ENCODE data around the gene LRRK1.

Gene LRRK1

GRCh38 chr15:100926971-100927756 lies 8.0 kb downstream of the LRRK1 start:
- Histone ChIP-seq H3K27me3 (ENCODE audit: insufficient read depth, low read length, poor library complexity) (no peaks in the 10 kb centered on the region), H3K27ac (ENCODE audit: low read length) (no peak overlapping the region), H3K36me3 (ENCODE audit: insufficient read depth, low read length) (no peaks in the 10 kb centered on the region), H3K4me1 (ENCODE audit: insufficient read depth, low read length) (no peaks in the 10 kb centered on the region), H4K20me1 (ENCODE audit: insufficient read depth, low read length) (no peaks in the 10 kb centered on the region), H3K4me2 (ENCODE audit: insufficient read depth, low read length) (no peak overlapping the region), H3K9me3 (ENCODE audit: insufficient read depth, low read length, severe bottlenecking) (no peaks in the 10 kb centered on the region), H3K79me2 (ENCODE audit: insufficient read depth, low read length) (no peaks in the 10 kb centered on the region), H3K9ac (ENCODE audit: low read depth, low read length) (no peak overlapping the region), H2AFZ (ENCODE audit: low read depth, low read length) (no peak overlapping the region), H3K4me3 (ENCODE audit: low read depth in 1 of 2, low read length in 2 of 2) (no peak overlapping the region)
- DNase-seq: no peak
- TF ChIP-seq EZH2 (IDR thresholded peaks at IDR 0.05; ENCODE audit: borderline replicate concordance, low read depth, low read length, severe bottlenecking): no peak
- TF ChIP-seq CTCF (IDR thresholded peaks at IDR 0.05; ENCODE audit: borderline replicate concordance, extremely low read depth, low read length, poor library complexity, severe bottlenecking): no peak
- no peak for ATAC-seq (ENCODE audit: insufficient read depth, low read depth)

- DNase-seq: no peak
- no peaks in the 10 kb centered on the region for H3K27me3 ChIP-seq (ENCODE audit: insufficient read depth, low read length, poor library complexity)
- H3K79me2 ChIP-seq (ENCODE audit: insufficient read depth, low read length): no peaks in the 10 kb centered on the region
- H3K36me3 ChIP-seq (ENCODE audit: insufficient read depth, low read length): no peaks in the 10 kb centered on the region
- no peaks in the 10 kb centered on the region for H3K4me1 ChIP-seq (ENCODE audit: insufficient read depth, low read length)
- no peak overlapping the region for H3K4me2 ChIP-seq (ENCODE audit: insufficient read depth, low read length)
- H2AFZ ChIP-seq (ENCODE audit: low read depth, low read length): no peak overlapping the region
- H3K9me3 ChIP-seq (ENCODE audit: insufficient read depth, low read length, severe bottlenecking): no peaks in the 10 kb centered on the region
- no peaks in the 10 kb centered on the region for H4K20me1 ChIP-seq (ENCODE audit: insufficient read depth, low read length)
- H3K4me3 ChIP-seq (ENCODE audit: low read depth in 1 of 2, low read length in 2 of 2): no peak overlapping the region
- no peak for ATAC-seq (ENCODE audit: insufficient read depth, low read depth)
- H3K27ac ChIP-seq (ENCODE audit: low read length): no peak overlapping the region
- no peak for TF ChIP-seq CTCF (IDR thresholded peaks at IDR 0.05; ENCODE audit: borderline replicate concordance, extremely low read depth, low read length, poor library complexity, severe bottlenecking)
- no peak for TF ChIP-seq EZH2 (IDR thresholded peaks at IDR 0.05; ENCODE audit: borderline replicate concordance, low read depth, low read length, severe bottlenecking)
- H3K9ac ChIP-seq (ENCODE audit: low read depth, low read length): no peak overlapping the region
These were observed 9.6 kb downstream of the LRRK1 start for GRCh38 chr15:100928632-100929280.

GRCh38 chr15:100929641-100930042 lies 10.5 kb downstream of the LRRK1 start:
- Histone ChIP-seq H3K27me3 (ENCODE audit: insufficient read depth, low read length, poor library complexity) (no peaks in the 10 kb centered on the region), H3K27ac (ENCODE audit: low read length) (no peak overlapping the region), H4K20me1 (ENCODE audit: insufficient read depth, low read length) (no peaks in the 10 kb centered on the region), H3K4me3 (ENCODE audit: low read depth in 1 of 2, low read length in 2 of 2) (no peak overlapping the region), H3K9ac (ENCODE audit: low read depth, low read length) (no peak overlapping the region), H2AFZ (ENCODE audit: low read depth, low read length) (no peak overlapping the region), H3K79me2 (ENCODE audit: insufficient read depth, low read length) (no peaks in the 10 kb centered on the region), H3K4me2 (ENCODE audit: insufficient read depth, low read length) (no peak overlapping the region), H3K36me3 (ENCODE audit: insufficient read depth, low read length) (no peaks in the 10 kb centered on the region), H3K4me1 (ENCODE audit: insufficient read depth, low read length) (no peaks in the 10 kb centered on the region), H3K9me3 (ENCODE audit: insufficient read depth, low read length, severe bottlenecking) (no peaks in the 10 kb centered on the region)
- no peak for ATAC-seq (ENCODE audit: insufficient read depth, low read depth)
- TF ChIP-seq CTCF (IDR thresholded peaks at IDR 0.05; ENCODE audit: borderline replicate concordance, extremely low read depth, low read length, poor library complexity, severe bottlenecking): no peak
- no peak for TF ChIP-seq EZH2 (IDR thresholded peaks at IDR 0.05; ENCODE audit: borderline replicate concordance, low read depth, low read length, severe bottlenecking)
- no peak for DNase-seq
